GM12892 (cell line): ENCODE results near the gene TTC28.

ENCODE experiments used
- POLR2A ChIP-seq: IDR thresholded peaks from 2 replicates; pipeline ENCODE4 v1.6.1; 2011; ENCODE audit warnings: low read depth, low read length, control low read depth
- TAF1 ChIP-seq: IDR thresholded peaks from 2 replicates; pipeline ENCODE4 v1.6.1; 2011; ENCODE audit warnings: low read depth, mild to moderate bottlenecking, control low read depth, low read length, borderline replicate concordance

- TF ChIP-seq POLR2A: no peak
- TF ChIP-seq TAF1: no peak
These were observed 217.6 kb downstream of the TTC28 start for GRCh38 chr22:28462041-28462440.
